HUES64 (cell line): ENCODE measurements around the gene HOXA9.

Source experiments
- H3K27ac ChIP-seq: 2 replicates; pipeline ENCODE4 v1.7.0; 2013; ENCODE audit warnings: low read depth, low read length, inconsistent platforms
- H3K27me3 ChIP-seq: 2 replicates; pipeline ENCODE4 v1.6.1; 2013; ENCODE audit warnings: mild to moderate bottlenecking, low read length; ENCODE audit not compliant: insufficient read depth
- H3K36me3 ChIP-seq: 2 replicates; pipeline ENCODE4 v1.6.1; 2013; ENCODE audit warnings: mild to moderate bottlenecking, low read length; ENCODE audit not compliant: insufficient read depth
- H3K4me1 ChIP-seq: 2 replicates; pipeline ENCODE4 v1.6.1; 2013; ENCODE audit warnings: mild to moderate bottlenecking, low read length, moderate library complexity; ENCODE audit not compliant: insufficient read depth
- H3K4me3 ChIP-seq: 2 replicates; pipeline ENCODE4 v1.5.1; 2013; ENCODE audit warnings: mild to moderate bottlenecking, low read length, moderate library complexity
- H3K9ac ChIP-seq: 2 replicates; pipeline ENCODE4 v1.6.1; 2013; ENCODE audit warnings: mild to moderate bottlenecking, low read depth, low read length
- H3K9me3 ChIP-seq: 2 replicates; pipeline ENCODE4 v1.6.1; 2013; ENCODE audit warnings: low read depth, low read length; ENCODE audit not compliant: insufficient read depth
- WGBS: fragments of 150-250, 120-280 bp; methylation state at CpG from one replicate; pipeline ENCODE4 v1.1.7; 2013; ENCODE audit warnings: missing lambda C conversion rate; 5-methylcytosine and 5-hydroxymethylcytosine counted together

HOXA9 gene

GRCh38 chr7:27178366-27178765 lies 13.0 kb upstream of the HOXA9 start:
- Histone ChIP-seq H3K36me3 (no peaks in the 10 kb centered on the region), H3K27me3 (peaks cover 100% of the 10 kb centered on the region), H3K4me3 (no peak overlapping the region), H3K27ac (no peak overlapping the region), H3K9ac (no peak overlapping the region), H3K4me1 (peaks cover 14% of the 10 kb centered on the region), H3K9me3 (no peaks in the 10 kb centered on the region; the same call in 1 of the 2 replicates)
- 20% methylated on average over 5 of the region's 6 CpGs for WGBS

- no peak overlapping the region for H3K4me3 ChIP-seq
- WGBS, result 34% methylated on average over 5 of the region's 5 CpGs
- no peaks in the 10 kb centered on the region for H3K36me3 ChIP-seq
- H3K4me1 ChIP-seq, result peaks cover 8% of the 10 kb centered on the region; the same call in 1 of the 2 replicates
- H3K27ac ChIP-seq, result no peak overlapping the region
- H3K9me3 ChIP-seq, result no peaks in the 10 kb centered on the region; the same call in 1 of the 2 replicates
- peaks cover 100% of the 10 kb centered on the region for H3K27me3 ChIP-seq
- no peak overlapping the region for H3K9ac ChIP-seq
These were observed 12.5 kb upstream of the HOXA9 start for GRCh38 chr7:27177795-27178320.

GRCh38 chr7:27176962-27177794 lies 11.8 kb upstream of the HOXA9 start:
- H3K4me1 ChIP-seq, result peaks cover 7% of the 10 kb centered on the region; the same call in 1 of the 2 replicates
- no peaks in the 10 kb centered on the region; the same call in 1 of the 2 replicates for H3K9me3 ChIP-seq
- WGBS, result 21% methylated on average over 22 of the region's 22 CpGs
- peaks cover 100% of the 10 kb centered on the region for H3K27me3 ChIP-seq
- no peak overlapping the region for H3K9ac ChIP-seq
- H3K27ac ChIP-seq, result no peak overlapping the region
- H3K36me3 ChIP-seq, result no peaks in the 10 kb centered on the region
- H3K4me3 ChIP-seq, result no peak overlapping the region

GRCh38 chr7:27176524-27176845 lies 11.1 kb upstream of the HOXA9 start:
- peaks cover 7% of the 10 kb centered on the region; the same call in 1 of the 2 replicates for H3K4me1 ChIP-seq
- no peak overlapping the region for H3K4me3 ChIP-seq
- H3K27ac ChIP-seq, result no peak overlapping the region
- H3K9ac ChIP-seq, result no peak overlapping the region
- no peaks in the 10 kb centered on the region; the same call in 1 of the 2 replicates for H3K9me3 ChIP-seq
- 64% methylated on average over 3 of the region's 3 CpGs for WGBS
- H3K27me3 ChIP-seq, result peaks cover 100% of the 10 kb centered on the region
- H3K36me3 ChIP-seq, result no peaks in the 10 kb centered on the region

GRCh38 chr7:27175626-27176523 lies 10.5 kb upstream of the HOXA9 start:
- Histone ChIP-seq H3K27me3 (peaks cover 100% of the 10 kb centered on the region), H3K36me3 (no peaks in the 10 kb centered on the region), H3K9ac (no peak overlapping the region), H3K27ac (no peak overlapping the region), H3K4me3 (no peak overlapping the region), H3K4me1 (peaks cover 7% of the 10 kb centered on the region; the same call in 1 of the 2 replicates), H3K9me3 (peaks cover 3% of the 10 kb centered on the region; the same call in 1 of the 2 replicates)
- 9% methylated on average over 40 of the region's 40 CpGs for WGBS

GRCh38 chr7:27174874-27175625 lies 9.7 kb upstream of the HOXA9 start:
- Histone ChIP-seq H3K36me3 (no peaks in the 10 kb centered on the region), H3K4me3 (no peak overlapping the region), H3K4me1 (peaks cover 7% of the 10 kb centered on the region; the same call in 1 of the 2 replicates), H3K27me3 (peaks cover 100% of the 10 kb centered on the region), H3K9ac (no peak overlapping the region), H3K9me3 (peaks cover 3% of the 10 kb centered on the region; the same call in 1 of the 2 replicates), H3K27ac (no peak overlapping the region)
- WGBS, result 20% methylated on average over 12 of the region's 12 CpGs

- peaks cover 100% of the 10 kb centered on the region for H3K27me3 ChIP-seq
- no peak within 1 kb of the TSS for H3K27ac ChIP-seq
- H3K36me3 ChIP-seq, result no peaks in the 10 kb centered on the region
- no peak within 1 kb of the TSS for H3K4me3 ChIP-seq
- WGBS, result 6% methylated on average over 82 of the region's 82 CpGs
- H3K9me3 ChIP-seq, result peaks cover 3% of the 10 kb centered on the region; the same call in 1 of the 2 replicates
- H3K9ac ChIP-seq, result no peak within 1 kb of the TSS
- peaks cover 3% of the 10 kb centered on the region; the same call in 1 of the 2 replicates for H3K4me1 ChIP-seq
These were observed 8.9 kb upstream of the HOXA9 start, which contains the start of gene HOXA10 for GRCh38 chr7:27173956-27174873. Gene HOXA10 (minus strand): TSS chr7:27174320. CDS start chr7:27174306, 14 bp downstream.

GRCh38 chr7:27173511-27173955 lies 8.2 kb upstream of the HOXA9 start:
- Histone ChIP-seq H3K36me3 (no peaks in the 10 kb centered on the region), H3K9me3 (peaks cover 3% of the 10 kb centered on the region; the same call in 1 of the 2 replicates), H3K4me3 (no peak overlapping the region), H3K27ac (no peak overlapping the region), H3K4me1 (no peaks in the 10 kb centered on the region), H3K27me3 (peaks cover 100% of the 10 kb centered on the region), H3K9ac (no peak overlapping the region)
- 2% methylated on average over 59 of the region's 59 CpGs for WGBS

GRCh38 chr7:27172823-27173510 lies 7.6 kb upstream of the HOXA9 start:
- Histone ChIP-seq H3K4me3 (no peak overlapping the region), H3K9me3 (peaks cover 3% of the 10 kb centered on the region; the same call in 1 of the 2 replicates), H3K4me1 (no peaks in the 10 kb centered on the region), H3K36me3 (no peaks in the 10 kb centered on the region), H3K27me3 (peaks cover 100% of the 10 kb centered on the region), H3K9ac (no peak overlapping the region), H3K27ac (no peak overlapping the region)
- WGBS, result 2% methylated on average over 58 of the region's 58 CpGs
